DMS153 treated with DMSO at 0.1 percent for 48 hours (cell line): Measurements from ENCODE around the gene USP15.

ENCODE experiments used
- DNase-seq: peaks from one replicate; lab custom pipeline; 2025; ENCODE audit not compliant: unreplicated experiment; lab: John Stamatoyannopoulos, UW

Gene USP15

DNA sequence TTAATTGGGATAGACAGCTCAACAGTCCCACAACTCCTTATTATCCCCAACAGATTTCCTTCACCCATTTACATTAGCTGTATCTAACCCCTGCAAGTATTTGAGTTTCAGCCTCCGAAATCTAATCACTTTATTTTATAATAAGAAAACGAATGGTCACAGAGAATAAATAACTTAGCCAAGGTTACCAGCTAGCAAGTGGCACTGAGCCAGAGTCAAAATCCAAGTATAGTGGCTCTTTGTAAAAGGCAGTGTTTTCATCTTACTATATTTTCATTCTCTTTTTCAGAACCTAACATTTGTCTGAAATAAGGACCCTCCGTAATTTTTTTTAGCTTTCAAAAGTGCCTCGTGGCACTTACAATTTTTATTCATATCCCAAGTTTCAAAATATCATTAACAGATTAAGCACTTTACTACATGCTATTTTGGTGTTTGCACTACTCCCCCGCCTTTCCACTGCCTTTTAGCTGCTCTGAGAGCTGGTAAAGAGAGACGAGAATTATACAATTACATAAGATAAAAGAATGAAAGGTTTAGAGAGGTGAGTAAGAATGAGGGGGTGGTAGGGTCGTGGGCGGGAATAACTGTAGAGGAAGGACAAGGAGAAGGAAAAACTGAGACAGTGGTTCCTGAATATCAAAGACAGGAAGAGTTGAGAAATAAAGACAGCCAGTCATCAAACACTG, 3.7 kb upstream of the USP15 start:
- DNase-seq, result no peak

DNA sequence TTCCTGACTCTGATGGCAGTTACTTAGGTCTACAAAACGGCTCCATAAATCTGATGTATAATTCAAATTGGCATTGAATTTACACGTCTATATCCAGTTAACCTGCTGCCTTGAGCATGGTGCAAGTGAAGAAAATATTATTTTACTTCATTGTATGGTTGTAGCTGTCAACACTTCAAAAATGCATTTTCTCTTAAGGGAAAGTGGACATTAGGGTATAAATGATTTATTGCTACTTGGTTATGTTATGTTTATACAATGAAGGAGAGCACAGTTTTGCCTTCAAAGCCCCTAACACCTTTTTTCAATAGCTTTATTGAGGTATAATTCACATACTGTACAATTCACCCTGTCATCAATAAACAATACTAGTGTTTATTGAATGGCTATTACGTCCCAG, 2.0 kb upstream of the USP15 start:
- DNase-seq, result no peak

DNA sequence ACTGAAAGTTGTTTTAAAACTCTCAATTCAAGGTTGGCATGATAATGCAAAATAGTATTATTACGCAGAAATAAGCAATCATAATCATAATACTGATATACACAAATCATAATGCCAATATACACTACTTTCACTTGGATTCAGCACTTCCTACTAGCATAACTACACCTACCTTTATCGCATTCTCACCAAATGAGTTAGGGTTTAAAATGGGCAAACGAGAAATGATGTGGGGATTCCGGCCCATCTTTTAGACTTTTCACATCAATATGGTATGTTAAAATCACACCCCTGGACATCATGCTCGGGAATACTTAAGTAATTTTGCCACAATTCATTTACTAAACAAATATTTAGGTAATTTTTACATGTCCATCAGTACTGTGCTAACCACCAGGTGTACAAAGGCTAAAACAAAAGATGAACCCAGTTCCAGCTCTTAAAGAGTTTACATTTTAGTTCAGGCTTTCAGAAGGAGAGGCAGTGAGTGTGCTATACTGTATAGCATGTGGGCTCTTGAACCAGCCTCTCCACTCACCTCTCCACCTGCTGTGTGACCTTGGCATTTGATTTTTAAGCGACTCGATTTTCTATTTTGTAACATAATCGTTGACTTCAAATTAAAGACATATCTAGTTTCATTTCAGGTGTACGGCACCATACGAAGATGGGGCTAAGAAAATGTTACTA, 1.1 kb upstream of the USP15 start:
- DNase-seq, result peak; percentile 63

DNA sequence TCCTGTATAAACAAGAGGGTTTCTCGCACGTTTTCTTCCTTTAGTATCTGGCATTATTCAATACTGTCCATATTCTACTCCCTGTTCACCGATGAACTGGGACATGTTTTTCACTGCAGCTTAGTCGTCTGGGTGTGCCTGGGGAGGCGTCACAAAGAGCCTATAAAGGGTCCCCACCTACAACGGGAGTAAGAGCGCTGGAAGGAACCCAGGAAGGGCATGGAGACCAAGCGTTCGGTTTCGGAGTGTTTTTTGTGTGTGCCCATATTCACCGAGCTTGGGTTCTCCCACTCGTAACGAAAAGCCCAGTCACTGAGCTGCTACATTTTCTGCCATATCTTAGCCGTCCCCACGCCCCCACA, 592 bp upstream of the USP15 start:
- no peak for DNase-seq

DNA sequence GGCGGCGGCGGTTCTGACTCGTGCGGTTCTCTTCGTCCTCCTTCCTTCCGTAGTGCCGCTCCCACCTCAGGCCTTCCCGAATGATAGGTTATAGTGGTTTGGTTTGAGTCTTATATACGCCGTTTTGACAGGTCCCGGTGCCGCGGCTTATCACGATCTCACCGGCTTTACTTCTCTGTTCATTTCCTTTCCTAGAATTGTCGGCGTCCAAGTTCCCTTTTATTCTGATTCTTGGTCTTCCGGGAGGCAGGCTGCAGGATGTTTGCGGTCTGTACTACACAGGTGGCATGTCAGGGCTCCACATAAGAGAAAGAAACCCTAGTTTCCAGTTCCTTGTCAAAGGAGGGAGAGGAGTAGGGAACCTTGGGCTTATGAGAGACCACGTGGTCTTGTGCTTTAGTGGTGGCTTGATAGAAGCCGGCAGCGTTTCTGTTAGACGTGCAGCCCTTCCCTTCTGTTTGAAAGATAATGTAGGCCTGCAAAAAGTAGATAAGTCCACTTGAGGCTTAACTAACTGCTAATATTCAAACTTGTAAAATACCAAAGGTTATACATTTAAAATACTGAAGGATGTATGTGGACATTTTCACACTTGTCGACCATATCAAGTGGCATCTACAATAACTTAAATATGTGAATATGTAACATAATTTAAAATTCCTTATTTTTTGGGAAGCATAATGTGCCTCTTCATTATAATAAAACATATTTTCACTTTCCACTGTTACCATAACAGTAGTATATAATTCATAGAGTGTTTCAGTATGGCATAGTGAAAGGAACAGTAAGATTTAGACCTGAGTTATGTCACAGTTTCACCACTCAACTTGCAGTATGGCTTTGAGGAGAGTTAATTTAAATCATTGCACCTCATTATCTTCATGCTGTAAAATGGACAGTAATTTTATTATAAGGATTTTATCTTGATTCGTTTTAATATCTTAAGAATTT, 804 bp downstream of the USP15 start:
- no peak for DNase-seq

DNA sequence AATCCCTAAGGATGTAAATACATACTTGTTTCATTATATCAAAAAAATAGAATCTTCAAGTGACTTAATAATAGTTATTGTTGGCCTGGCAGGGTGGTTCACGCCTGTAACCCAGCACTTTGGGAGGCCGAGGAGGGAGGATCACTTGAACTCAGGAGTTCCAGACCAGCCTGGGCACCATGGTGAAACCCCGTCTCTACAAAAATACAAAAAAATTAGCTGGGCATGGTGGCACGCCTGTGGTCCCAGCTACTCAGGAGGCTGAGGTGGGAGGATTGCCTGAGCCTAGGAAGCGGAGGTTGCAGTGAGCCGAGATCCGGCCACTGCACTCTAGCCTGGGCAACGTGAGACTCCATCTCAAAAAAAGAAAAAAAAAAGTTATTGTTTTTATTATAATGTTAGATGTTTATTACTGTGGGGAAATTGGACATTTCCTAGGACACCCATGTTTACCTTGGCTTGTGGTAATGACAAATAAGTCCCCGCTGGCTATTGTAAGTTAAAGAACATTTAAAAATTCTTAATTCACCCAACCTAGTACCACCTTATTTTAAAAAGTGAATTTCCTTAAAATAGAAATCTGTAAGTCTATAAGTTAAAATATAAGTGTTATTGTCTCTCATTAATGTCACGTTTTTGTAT, 1.8 kb downstream of the USP15 start:
- no peak for DNase-seq

DNA sequence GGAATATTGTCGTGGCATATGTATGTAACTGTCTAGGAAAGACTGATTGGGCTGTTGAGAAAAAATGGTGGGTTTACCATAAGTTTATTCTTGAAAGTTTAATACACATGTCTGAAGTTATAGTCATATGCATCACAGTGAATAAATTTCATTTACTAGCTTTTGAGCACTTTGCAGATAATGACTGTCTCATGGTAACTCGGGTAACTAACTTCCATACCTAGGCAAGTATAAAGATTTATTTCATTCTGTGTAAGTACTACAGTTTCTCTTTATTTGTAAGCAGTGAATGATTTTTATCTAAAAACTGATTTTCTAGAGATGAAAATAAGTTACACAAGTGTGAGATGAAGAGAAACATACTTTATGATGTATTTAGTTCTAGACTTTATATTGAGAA, 3.0 kb downstream of the USP15 start:
- DNase-seq, result no peak

DNA sequence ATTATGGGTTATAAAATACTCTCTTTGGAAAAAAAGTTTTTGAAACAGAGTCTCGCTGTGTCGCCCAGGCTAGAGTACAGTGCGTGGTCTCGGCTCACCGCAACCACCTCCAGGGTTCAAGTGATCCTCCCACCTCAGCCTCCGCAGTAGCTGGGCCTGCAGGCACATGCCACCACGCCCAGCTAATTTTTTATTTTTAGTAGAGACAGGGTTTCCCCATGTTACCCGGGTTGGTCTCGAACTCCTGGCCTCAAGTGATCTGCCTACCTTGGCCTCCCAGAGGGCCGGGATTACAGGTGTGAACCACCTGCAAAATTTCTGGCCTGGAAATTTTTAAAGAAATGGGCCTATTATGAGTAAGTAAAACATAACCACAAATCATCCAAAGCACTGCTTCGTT, 3.8 kb downstream of the USP15 start:
- DNase-seq, result no peak

DNA sequence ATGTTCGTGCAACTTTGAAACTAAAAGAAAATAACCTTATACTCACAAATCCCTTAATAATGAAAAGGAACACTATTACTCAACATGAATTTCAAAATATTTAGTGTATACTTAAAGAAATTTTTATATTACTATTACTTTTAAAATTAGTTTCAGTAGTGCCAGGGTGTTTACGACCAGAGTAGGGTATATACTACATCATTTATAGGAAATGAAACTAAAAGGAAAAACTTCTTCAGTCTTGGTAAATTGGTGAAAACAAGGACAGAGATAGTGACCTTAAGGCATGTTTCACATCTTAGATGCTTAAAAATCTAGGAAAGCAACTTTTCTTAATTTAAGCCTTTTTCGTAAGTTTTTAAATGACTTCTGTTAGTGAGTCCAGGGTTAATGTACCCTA, 4.5 kb downstream of the USP15 start:
- DNase-seq, result no peak

DNA sequence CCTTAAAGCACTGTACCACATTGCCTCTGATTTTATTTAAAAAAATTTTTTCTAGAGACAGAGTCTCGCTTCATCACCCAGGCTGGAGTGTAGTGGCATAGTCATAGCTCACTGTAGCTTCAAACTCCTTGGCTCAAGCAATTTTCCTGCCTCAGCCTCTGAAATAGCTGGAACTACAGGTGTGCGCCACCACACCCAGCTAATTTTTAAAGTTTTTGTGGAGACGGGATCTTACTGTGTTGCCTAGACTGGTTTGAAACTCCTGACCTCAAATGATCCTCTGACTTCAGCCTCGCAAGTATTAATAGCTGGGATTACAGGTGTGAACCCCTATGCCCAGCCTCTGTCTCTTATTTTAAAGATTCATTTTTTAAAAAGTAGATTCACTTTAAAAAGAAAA, 5.3 kb downstream of the USP15 start:
- DNase-seq, result no peak

DNA sequence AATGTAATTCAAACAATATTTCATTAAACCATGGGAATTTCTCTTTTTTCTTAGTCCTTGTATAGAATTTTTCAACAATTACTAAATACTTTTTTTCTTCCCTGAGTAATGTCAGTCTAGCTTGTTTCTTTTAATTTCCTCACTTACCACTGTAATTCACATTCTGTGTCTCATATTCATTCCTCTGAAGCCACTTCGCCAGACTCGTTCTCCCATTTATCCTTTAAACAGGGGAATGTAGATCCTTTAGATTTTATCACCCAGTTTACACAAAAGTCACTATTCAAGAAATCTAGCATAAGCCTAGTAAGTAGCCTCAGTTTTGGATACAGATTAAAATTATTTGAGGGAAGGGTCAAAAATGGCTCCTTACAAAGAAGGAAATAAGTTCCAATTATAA, 6.8 kb downstream of the USP15 start:
- DNase-seq, result no peak

DNA sequence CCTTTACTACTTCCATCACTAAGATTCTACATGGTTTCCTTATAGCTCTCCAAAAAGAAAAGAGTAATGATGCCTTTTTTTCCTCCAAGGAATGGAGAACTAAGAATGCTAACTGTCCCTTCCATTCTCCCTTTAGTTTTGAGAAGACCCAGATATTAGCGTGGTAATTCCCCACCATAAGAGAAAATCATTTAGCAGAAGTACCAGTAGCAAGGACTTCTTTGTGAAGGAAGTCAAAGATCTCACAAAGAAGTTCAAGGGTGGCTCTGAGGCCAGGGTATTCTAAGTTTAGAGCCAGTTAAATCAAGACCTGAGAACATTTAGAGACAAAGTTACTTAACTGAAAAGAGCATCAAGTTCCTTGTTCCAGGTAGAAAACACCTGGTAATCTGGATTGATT, 7.3 kb downstream of the USP15 start:
- no peak for DNase-seq

DNA sequence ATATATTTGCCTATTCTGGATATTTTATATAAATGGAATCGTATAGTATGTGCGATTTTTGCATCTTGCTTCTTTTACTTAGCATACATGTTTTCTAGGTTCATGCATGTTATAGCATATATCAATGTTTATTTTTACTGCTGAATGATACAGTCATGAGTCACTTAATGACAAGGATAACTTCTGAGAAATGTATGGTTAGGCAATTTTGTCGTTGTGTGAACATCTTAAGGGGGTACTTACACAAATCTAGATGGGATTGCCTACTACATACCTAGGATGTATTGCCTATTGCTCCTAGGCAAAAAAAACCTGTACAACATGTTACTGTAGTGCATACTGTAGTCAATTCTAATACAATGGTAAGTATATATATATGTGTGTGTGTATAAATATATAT, 8.8 kb downstream of the USP15 start:
- no peak for DNase-seq

DNA sequence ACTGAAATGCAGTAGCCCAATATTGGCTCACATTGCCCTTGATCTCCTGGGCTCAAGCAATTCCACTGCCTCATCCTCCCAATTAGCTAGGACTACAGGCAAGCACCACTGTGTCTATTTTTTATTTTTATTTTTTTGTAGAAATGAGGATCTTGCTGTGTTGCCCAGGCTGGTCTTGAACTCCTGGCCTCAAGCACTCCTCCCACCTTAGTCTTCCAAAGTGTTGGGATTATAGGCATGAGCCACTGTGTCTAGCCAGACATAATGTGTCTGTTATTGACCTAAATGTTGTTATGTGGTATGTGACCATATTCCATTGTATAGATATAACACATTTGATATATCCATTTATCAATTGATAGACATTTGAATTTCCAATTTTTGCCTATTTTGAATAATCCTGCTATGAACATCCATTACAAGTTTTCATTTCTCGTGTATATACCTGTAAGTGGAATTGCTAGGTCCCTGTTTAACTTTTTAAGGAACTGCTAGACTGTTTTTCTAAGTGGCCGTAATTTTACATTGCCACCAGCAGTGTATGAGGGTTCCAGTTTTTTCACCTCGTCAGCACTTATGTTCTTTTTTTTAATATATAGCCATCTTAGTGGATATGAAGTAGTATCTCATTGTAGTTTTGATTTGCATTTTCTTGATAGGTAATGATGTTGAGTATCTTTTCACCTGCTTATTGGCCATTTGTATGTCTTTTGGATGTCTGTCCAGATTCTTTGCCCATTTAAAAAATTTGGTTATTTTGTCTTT, 9.4 kb downstream of the USP15 start:
- DNase-seq, result no peak

DNA sequence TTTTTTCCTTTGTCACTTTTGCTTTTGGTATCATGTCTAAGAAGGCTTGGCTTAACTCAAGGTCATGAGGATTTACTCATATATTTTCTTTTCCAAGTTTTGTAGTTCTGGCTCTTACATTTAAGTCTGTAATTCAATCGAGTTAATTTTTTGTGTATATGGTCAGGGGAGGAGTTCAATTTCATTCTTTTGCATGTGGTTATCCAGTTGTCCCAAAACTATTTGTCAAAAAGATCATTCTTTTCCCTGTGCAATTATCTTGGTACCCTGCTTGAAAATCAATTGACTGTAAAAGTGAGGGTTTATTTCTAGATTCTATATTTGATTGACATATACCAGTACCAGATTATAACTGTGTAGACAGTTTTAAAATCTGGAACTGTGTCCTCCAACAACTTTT, 10.2 kb downstream of the USP15 start:
- DNase-seq, result no peak

DNA sequence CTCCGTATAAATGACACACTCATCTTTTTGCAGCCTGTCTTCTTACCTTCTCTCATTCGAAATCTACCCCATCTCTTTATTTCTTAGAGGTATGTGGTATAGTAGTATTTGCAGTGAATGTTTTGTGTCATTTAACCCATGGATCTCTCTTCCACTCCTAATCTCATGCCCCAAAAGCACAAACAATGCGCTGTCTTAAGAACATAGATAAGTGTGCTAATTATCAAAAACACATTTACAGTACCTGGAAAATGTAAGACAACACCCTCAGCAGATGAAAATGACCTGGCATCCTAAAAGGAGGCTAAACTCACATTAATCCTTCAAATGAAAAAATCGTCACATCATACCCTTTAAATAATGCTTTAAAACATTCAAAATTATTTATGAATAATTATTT, 10.7 kb downstream of the USP15 start:
- no peak for DNase-seq

DNA sequence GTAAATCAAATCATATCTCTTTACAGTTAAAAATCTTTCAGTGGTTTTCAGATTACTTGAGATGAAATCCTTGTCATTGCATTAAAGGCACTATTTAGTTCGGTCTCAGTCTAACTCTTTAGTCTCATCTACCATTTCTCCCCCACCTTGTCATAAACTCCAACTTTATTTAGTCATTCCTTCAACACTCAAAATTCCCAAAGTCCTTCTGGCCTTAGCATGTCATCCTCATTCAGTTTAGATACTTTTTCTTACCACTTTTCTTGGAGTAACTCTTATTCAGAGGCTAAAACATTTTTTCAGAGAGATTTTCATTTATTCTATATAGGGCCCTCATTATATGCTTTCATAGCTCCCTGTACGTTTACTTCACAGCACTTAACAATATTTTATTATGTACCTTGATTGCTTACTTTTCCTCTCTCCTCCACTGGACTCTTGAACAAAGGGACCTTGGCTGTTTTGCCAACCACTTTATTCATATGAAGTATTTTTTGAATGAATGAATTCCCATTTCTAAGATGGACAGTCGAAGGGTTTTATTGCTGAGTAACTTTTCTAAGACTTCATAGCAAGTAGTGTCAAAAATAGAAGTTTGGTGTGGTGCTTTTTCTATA, 12.8 kb downstream of the USP15 start:
- no peak for DNase-seq

DNA sequence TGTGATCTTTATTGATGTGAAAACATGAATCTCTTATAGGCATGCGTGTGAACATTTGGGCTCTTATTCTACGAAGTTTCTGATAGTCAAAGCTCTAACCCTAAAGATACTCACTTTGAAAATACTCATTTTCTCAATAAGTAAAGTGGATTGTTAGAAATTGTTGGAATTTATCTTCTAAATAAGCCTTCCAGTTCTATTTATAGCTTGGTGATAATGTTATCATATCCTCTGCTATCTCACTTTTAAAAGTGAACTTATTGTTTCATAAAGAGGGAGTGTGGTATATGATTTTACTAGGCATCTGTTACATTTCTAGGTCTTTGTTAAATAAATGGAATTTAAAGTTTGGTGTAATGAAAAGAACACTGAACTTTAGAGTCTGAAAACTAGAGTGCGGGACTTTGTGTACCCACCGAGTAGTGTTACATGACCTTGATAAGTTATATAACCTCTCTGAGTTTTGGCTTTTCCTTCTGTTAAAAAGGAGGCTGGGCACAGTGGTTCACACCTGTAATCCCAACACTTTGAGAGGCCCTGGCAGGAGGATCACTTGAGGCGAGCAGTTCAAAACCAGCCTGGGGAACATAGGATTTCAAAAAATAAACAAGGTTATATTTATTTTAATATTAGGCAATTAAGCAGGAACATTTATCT, 13.6 kb downstream of the USP15 start:
- no peak for DNase-seq

DNA sequence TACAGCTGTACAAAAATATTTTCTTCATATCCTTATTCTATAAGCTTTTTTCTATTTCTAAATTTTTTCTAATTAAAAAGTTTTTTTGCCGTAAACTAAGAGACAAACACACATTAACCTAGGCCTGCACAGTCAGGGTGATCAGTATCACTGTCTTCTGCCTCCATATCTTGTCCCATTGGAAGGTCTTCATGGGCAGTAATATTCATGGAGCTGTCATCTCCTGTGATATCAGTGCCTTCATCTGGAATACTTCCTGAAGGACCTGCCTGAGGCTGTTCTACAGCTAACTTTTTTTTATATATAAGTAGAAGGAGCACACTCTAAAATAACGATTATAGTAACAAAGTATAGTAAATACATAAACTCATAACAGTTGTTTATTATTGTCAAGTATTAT, 17.8 kb downstream of the USP15 start:
- DNase-seq, result no peak

DNA sequence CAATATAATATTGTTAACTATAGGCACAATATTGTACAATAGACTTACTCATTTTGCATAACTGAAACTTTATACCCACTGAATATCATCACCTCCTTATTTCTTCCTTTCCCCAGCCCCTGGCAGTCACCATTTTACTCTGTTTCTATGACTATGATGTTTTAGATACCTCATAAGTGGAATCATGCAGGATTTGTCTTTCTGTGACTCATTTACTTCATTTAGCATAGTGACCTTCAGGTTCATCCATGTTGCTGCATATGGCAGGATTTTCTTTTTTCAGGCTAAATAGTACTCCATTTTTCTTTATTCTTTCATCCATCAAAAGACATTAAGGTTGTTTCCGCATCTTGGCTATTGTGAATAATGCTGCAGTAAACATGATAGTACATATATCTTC, 18.9 kb downstream of the USP15 start:
- no peak for DNase-seq
